ENCODE measurements around the gene SPTBN5.

Gene SPTBN5

DNA sequence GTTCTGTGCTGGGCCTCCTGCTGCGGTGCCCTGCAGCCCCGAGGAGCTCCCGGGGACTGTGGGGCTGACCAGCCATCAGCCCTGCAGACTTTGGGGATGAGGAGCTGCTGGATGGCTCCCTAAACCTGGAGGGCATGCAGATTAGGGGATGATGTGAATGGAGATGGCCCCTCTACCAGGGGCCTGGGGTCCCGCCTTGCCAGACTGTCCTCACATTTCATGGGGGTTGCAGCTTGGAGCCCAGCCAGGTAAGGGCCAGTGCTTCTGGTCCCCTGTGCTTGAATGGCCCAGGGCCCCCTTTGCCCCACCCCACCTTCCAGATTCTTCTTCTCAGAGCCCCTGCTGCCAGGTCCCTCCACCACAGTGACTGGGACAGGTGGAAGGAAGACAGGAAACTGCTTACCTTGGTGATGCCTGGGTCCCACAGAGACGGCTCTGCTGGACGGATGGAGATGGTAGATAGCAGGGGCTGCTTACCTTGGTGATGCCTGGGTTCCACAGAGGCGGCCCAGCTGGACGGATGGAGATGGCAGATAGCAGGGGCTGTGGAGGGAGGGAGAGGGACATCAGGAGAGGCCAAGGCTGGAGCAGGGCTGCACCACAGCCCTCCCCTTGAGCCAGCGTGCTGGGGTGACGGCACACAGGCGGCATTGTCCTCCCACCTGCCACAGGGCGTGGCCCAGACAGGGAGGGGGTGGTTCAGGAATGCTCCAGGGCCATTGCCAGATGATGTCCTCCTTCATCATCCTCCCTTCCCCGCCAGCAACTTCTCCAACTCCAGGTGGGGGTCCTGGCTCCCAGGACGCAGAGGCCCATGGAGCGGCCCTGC lies at the start of gene SPTBN5:
Gene SPTBN5, minus strand, starts transcription at position 632 of the 829 bp plus-strand sequence. Its CDS starts 556 bp downstream, at position 76.
- no peak for DNase-seq

DNA sequence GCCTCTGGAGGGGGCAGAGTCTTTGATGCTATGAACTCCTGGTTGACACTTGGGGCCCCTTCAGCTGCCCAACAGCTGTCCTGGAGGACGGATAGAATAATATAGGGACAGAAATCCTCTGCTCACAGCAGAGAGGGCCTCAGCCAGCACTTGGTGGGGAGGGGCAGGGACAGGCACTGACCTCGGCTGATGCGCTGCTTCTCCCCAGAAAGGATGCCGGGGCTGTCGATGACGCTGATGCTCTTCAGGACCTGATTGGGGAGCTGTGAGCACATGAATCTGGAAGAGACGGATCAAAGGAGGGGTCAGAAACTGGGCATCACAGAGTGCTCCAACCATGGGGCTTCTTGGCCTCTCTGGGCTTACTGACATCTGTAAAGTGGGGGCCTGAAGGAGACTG lies 49.0 kb upstream of the SPTBN5 start:
- DNase-seq, result no peak

DNA sequence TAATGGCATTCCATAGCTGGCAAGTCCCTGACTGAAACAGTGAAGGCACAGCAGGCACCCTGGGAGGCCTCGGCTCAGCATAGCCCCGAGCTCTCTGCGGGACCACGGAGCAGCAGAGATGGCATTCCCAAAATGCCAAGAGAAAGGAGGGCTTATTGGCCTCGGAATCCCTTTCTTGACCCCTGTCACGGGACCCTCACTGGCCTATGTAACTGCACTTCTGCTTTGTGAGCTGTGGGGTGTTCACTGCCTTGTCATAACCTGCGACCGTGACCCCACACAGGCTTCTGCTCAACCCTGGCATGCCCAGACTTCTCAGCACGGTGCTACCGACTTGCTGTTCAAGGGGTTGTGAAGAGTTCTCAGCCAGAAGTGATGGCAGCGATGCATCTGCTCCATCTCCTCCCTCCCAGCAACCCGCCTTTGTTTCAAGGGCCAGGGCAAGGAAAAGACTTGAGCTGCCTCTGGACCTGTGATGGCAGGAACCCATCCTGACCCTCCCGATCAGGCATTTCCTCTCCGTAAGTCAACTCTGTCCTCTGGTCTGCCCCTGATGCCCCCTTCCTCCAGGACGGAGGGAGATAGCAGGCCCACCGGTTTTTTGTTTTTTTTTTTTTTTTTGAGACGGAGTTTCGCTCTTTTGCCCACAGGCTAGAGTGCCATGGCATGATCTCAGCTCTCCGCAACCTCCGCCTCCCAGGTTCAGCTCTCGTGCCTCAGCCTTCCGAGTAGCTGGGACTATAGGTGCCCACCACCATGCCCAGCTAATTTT lies 48.0 kb upstream of the SPTBN5 start:
- DNase-seq, result no peak

DNA sequence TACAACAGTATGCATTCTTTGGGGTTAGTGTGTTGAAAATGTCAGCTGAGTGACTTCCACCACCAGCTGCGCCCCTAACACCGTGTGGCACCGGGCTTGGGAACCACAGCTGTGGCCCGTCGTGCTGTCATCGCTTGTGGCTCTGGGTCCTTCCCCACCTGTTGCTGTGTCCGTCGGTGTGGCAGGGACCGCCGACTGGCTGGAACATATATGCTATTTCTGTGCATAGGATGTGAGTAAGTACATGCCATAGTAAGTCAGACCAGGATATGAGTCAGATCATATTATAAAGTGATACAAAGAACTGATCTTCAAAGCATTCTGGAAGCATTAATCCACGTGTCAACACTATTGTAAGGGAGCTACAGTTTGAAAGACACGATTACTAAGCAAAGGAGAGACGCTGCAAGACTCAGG lies 46.6 kb upstream of the SPTBN5 start:
- peak; percentile 39 to 40 for DNase-seq

DNA sequence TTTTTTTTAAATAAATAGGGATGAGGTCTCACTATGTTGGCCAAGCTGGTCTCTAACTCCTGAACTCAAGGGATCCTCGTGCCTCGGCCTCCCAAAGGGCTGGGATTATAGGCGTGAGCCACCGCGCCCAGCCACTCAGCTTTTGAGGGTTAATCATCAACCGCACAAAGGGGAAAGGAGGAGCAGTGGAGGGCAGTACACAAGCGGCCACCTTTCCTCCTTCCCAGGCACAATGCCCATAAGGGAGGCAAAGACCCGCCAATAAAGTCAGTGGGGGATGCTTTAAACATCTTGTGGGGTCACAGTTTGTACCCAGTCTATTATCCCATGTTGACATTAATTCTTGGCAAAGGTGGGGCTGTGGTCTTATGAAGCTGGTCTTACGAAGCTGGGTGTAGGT lies 46.1 kb upstream of the SPTBN5 start:
- no peak for DNase-seq

DNA sequence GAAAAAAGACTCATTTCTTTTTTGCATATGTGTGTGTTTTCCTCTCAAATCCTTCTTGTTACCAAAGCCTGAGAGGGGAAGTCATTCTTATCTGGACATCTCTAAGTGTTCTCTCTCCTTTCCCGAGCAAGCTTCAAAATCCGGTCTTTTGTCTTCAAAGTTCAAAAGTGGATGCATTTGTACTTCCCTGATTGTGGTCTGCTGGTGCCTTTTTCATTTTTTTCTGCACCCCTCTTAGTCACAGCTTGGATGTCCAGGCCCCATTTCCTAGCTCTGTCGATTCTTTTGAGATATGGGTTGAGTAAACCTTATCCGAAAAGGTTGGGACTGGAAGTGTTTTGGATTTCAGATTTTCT lies 43.7 kb upstream of the SPTBN5 start:
- DNase-seq, result no peak

DNA sequence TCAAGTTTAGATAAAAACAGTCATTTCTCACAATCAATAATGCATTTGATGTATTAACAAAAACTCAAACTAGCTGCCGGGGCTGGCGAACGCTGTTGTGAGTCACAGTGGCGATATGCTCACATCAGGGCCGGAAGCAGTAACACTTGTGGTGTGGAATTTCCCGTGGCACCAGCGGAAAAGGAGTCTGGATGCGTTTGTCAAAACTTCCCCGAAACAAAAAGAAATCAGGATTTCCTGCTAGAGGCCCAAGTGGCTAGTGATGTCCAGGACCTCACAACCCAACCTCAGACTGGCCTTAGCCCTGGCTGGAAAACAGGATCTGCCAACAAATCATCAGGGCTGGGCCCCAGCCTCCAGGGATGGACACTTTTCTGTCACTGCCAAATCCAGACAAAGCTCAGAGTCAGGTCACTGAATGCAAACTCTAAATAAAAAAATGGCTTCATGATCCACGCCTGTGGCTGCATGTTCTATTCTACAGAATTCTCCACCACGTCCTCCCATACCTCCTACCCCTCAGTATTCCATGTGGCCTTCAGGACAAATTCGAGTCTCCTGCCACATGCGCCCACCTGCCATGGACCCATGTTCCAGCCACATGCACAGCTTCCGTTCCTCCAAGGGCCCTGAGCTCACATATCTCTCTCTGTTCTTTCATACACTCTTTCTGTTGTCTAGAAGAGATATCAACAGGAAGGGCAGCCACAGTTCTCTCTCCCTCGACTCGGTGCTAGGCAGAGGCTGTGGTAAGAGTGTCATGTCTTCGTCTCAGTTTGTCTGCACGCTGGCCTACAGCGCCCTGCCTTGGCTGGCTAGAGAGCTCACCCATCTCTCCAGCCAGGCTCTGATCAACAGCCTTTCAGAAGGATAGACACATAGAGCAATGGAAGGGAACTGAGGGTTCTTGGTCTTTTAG lies 43.1 kb upstream of the SPTBN5 start:
- DNase-seq, result peak; percentile 65 to 82

DNA sequence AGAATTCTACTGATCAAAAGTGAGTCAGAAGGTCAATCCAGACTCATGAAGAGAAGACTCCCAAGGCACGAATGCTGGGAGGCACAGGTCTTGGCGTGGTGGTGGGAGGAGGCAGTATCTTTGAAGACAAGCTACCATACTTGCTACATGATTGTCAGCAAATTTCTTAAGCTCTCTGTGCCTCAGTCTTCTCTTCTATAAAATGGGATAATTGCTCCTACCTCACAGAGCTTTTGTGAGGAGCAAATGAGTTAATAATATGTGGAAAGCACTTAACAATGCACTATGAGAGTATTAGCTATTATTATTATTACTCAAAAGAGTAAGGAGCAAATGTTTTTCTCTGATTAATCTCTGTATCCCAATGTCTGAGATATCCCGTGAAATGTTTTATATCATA lies 42.3 kb upstream of the SPTBN5 start:
- no peak for DNase-seq

DNA sequence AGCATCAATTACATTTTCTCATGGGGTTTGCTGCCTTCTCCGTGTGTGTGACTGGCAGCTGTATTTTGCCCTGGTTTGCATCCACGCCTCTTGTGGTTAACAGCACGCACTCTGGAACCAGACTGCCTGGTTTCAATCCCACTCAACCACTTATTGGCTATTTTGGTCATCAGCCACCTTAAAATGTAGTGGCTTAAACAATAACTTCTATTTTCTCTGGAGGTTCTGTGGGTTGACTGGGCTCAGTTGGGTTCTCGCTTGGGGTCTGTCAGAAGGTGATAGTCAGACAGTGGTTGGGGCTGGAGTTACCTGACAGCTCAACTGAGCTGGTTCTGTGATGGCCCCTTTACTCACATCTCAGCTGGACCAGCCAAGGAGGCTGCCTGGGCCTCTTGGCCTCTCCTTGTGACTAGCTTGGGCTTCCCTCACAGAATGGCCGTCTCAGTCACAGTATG lies 41.7 kb upstream of the SPTBN5 start:
- DNase-seq, result no peak

DNA sequence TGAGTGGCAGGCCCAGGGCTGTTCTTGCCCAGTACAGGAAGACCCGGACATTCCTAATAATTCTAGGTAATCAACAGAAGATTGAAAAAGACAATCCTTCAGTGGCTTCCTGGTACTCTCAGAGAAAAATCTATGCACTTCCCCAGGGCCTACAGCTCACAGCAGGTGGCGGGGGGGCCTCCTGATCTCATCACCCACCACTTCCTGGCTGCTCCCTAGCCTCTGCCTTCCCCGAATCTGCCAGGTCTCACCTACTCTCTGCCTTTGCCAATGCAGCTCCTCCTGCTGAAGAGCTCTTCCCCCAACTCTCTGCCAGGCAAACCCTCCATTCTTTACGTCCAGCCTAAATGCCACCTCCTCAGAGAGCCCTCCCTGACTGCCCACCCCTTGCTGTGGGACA lies 41.0 kb upstream of the SPTBN5 start:
- peak; percentile 58 to 72 for DNase-seq

DNA sequence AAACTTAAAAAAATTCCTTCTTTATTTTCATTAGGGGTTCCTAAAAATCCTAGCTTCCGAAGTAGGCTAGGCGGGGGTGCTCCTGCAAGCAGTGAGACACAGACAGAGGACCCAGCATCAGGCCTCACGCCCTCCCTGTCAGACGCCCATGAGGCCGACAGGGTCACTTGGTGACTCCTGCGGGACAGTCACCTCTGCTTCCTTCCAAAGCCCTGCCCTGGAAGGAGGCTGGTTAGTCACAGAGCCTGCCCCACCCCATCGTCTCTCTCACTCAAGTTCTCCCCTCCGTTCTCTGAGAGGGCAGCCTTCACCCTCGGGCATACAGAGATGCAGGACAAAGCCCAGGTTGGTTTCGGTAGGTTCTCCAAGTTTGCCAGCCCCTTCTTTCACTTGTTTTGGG lies 39.9 kb upstream of the SPTBN5 start:
- no peak for DNase-seq

DNA sequence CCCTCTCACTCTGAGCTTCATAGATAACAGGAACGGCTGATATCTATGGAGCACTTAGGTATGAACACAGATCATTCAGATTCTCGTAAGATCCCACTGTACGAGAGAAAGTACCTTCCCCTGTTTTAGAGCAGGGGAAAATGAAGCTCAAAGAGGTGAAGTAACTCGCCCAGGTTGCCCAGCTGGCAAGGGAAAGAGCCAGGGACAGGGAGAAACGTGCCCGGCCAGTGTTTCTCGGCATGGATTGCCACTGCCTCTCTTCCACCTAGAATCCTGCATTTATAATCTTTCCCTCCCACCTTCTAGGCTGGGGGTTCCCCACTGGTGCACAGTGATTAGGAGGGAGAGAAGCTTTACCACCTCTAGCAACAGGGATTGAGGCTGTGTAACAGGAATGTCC lies 39.5 kb upstream of the SPTBN5 start:
- DNase-seq, result no peak

DNA sequence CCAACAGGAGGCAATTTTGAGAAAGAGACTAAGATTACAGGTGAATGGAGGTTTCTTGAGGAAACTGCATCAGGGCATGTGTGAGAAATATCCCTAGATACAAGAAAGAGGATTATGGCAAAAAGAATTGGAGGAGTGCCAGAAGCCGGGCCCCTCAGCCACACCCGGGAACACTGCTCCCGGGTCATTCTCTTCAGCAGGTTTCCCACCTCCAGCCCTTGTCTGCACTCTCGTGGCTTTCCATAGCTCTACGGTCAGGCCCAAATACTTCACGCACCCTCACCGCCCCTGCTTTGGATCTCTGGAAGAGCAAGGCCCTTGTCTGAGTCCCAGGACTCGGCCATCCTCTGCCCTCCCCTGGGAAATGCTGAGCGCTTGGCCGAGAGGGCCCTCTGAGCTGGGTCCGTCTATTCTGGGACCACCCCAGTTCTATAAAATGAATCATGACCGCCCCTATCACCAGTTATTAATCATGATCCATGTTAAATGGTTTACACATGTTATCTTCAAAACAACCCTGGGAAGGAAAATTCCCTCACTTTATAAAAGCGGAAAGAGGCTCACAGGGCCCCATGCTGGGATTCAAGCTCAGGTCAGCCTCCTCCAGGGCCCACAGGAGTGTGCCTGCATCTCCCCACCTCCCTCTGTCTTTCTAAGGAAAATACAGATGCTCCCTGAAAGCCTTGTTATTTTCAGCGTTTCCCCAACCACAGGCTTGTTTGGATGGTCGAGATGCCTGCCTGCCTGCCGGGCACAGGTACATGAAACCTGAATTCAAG lies 38.8 kb upstream of the SPTBN5 start:
- DNase-seq, result no peak

DNA sequence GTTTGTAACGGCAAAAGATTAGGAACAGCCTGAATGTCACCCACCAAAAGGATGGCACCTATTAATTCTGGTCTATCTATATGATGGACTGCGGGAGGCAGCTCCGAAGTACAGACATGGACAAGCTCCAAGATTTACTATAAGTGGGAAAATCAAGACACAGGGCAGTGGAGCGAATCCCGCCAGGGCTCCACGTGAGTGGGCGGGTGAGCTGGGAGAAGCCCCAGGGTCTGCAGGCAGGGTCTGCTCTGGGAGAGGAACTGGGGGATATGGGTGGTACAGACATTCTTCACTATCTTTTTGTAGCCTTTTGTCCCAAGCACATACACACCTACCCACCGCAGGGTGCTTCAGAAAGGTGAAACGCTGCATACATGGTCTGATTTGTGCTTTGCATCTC lies 38.2 kb upstream of the SPTBN5 start:
- DNase-seq, result no peak

DNA sequence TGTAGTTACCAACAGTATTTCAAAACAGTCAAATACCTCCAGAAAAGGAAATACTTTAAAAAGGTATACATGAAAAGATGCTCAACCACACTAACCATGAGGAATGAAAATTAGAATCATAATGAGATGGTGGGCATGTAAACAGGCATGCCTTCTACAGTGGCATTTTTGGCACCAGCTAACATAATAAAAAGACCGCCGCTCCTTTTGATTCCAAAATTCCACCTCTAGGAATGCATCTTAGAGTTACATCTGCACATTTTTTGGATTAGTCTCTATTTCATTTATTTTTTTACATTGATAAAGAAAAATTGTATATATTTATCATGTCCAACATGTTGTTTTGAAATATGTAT lies 37.0 kb upstream of the SPTBN5 start:
- DNase-seq, result no peak

DNA sequence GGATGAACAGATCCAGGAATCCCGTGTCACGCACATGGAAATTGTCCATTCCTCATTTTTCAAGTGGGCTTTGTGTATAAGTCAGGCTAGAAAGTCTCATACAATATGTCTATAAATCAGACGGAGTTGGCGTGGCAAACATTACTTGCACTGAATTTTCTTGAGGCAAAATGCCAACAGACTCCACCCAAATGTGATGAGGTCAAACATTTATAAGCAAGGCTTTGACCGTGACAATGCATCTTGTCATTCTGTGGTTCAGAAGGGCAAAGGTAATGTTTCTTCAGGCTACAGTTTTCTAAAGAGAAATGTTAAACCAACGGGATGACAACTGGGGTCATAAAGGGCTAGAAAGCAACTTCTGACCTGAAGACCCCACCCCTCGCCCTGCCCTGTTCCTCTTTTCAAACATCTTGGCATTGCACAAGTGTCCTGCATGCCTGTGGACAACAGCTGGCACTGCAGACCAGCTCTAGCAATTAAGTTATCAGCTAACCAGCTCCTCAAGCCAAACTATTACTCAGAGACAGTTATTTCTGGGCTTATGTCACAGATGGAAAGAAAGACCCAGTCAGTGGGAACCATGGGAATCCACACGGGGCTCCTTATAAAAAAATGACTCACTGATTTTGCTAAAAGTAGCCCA lies 36.5 kb upstream of the SPTBN5 start:
- DNase-seq, result no peak

DNA sequence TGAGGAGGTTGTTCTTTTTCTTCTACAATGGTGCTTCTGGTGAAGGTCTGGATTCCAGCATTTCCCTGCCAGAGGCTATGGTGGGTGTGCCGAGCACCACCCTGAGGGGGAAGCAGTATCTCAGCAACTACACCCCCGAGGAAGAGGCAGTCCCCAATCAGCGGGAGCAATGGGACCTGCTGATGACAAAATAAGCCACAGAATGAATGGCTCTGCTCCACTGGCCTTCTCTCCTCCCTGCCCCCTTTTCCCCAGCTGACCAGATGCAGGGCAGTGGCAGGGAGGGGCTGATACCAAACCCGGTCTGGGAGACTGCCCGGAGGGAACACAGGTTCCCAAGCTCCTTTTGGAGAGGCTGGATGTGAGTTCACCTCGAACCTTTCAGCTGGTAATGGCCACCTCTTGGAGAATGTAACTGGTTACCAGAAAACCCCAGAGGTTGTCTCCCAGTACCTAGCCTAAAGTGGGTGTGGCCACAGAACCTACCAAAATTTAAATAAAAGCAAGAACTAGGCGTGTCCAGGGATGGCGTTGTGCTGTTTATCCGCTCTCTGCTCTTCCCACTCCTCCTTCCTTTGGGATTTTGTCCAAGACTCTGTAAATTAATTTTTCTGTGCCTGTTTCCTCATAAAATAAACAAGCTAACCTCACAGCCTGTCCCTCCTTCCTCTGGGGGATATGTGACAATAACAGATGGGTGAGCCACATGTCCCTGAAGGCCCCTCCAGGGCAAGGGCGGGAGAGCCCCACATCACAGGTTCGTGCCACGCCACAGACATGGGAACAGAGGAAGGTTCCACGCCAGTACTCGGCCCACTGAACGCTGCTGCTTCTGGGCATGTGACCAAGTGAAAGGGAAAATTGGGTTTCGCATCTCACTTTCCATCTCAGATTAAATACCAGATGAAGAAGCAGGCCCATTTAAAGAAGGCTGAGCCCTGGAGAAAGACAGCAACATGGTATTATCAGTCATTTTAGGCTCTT lies 35.1 kb upstream of the SPTBN5 start:
- no peak for DNase-seq

DNA sequence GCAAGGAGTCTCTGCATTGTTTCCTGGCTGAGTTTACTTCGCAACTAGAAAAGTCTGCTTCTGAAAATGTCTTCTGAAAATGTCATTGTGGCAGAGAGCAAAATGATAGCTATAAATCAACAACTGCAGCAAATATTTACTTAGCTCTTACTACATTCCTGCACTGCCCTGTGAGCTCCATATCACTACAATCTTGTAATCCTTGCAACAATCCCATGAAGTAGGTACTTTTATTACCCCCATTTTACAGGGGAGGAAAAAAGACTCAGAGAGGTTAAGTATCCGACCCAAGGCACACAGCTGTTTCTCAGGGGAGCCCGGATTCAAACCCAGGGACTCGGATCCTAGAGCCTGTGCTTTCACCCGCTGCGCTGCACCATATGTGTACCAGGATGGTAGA lies 34.2 kb upstream of the SPTBN5 start:
- DNase-seq, result no peak

DNA sequence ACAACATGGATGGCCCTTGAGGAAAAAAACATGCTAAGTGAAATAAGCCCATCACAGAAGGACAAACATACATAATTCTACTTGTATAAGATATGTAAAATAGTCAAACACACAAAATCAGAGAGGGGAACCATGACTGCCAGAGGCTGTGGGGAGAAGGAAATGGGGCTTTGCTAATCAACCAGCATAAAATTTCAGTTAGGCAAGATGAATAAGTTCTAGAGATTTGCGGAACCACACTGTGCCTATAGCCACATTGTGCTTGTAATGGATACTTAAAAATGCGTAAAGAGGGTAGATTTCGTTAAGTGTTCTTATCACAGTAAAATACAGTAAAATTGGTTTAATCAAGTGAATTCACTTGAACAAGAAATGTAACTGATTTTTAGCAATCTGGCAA lies 33.7 kb upstream of the SPTBN5 start:
- DNase-seq, result no peak

DNA sequence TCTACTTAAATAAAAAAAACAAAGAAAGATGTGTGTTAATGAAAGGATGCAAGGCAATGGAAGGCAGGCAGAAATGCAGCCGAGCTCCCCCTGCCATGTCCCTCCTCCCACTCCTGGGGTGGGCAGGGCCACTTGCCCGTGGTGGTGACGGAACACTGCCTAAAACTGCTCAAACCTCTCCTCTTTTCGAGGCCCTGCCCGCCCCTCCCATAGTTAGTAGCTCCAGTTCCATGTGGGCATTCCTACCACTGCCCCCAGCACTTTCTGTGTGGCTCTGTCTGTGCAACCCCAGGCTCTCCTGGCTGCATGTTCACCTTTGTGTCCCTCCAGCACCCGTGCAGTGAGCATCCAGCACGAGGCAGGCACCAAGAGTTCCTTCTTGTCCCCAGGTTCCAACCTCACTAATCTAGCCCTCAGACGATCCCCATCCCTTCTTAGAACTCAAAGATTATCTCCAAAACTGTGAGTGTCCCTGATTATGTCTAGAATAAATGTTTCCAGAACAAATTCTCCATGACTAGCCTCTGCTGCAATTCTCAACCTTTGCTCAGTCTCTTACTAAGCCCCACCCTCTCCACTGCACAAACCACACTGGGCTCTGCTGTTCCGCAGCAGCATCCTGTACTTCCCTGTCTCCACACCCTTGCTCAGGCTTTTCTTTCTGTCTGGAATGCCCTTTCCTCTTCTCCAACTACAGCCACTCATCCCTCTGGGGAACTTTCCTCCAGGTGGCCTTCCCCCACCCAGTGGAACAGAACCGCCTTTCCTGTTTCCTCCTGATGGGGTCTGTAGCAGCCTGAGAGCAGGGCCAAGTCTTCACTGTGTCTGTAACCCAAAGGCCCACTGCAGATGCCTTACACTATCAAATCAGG lies 32.6 kb upstream of the SPTBN5 start:
- no peak for DNase-seq

Data from stimulated activated CD4-positive, alpha-beta T cell treated with anti-CD3 and anti-CD28 coated beads, Interleukin-4, amount 100 ng/mL, for 4 hours (primary cell).